ENCODE measurements around the gene MEST. TPM values are rescaled to one million over a fixed set of nuclear protein-coding genes. Genes with fewer than 3 reads are reported as not detected.
A peak's percentile ranks its signal among the peaks of the same experiment; 100 is the strongest.
"Not testable (repeated sequence)": the region's sequence is repeated elsewhere in the genome, so short reads cannot be mapped to it uniquely, and the experiment has no call there.

MEST gene
- total and polyA plus RNA-seq, 2 donors (not counting 1 experiment from before 2014, with no cell fraction given), result 38.8 to 382 TPM

DNA sequence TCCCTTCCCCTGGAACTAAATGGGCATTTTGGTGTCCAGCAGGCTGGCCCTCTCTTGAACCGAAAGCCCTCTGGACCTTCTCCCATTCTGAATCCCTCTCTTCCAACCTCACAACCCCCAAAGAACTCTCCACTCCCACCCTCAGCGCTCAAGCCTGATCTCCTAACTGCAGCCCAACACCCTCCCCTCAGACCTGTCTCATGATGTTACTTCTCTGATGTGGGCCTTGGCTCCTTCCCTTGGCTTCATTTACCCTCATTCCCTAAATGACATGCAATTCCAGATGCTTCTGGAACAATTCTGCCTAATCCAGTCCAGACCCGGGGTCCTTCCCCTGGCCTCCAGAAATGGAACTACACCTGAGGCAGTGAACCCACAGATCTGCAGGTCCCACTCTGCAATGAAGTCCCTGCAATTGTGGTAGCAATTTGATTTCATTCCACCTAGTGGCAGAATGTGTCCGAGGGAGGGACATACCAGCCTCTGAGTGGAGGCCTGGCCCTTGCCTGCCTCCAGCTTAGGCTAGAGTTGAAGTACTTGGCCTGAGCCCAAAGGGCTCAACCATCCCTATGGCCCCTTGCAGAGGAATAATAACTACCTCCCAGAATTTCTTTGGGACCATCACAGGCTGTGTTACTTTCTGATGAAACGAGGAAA is 47.0 kb upstream of the MEST start:
- Histone ChIP-seq H3K27ac (ENCODE audit: insufficient read depth, low read length) (no peak overlapping the region), H3K4me1 (ENCODE audit: control insufficient read depth, extremely low read depth, insufficient read depth, low read length) (peaks cover 2% of the 10 kb centered on the region), H3K4me3 (replicated peaks in 1 of 4; ENCODE audit: control extremely low read depth in 1 of 4, insufficient read depth in 1 of 4, low read depth in 3 of 4, low read length in 4 of 4) (no peak overlapping the region), H2AFZ (ENCODE audit: low read length) (peak overlapping the region; percentile 62), H3K9me3 (ENCODE audit: control insufficient read depth, insufficient read depth, low read depth, low read length) (no peaks in the 10 kb centered on the region), H3K4me2 (ENCODE audit: extremely low read depth, insufficient read depth, low read length) (peak overlapping the region; percentile 13), H3K36me3 (ENCODE audit: control insufficient read depth, insufficient read depth, low read length) (no peaks in the 10 kb centered on the region), H3K27me3 (ENCODE audit: control insufficient read depth, insufficient read depth, low read length) (no peaks in the 10 kb centered on the region), H3K9ac (ENCODE audit: insufficient read depth, low read length) (no peak overlapping the region), H4K20me1 (ENCODE audit: control insufficient read depth, extremely low read depth, insufficient read depth, low read length) (no peaks in the 10 kb centered on the region), H3K79me2 (ENCODE audit: control insufficient read depth, insufficient read depth, low read length) (peaks cover 2% of the 10 kb centered on the region)
- no peak for TF ChIP-seq EZH2 (IDR thresholded peaks at IDR 0.05; ENCODE audit: low read length, missing control alignments)
- no peak for TF ChIP-seq CTCF (conservative IDR thresholded peaks at IDR 0.05 in 1 of 2, IDR thresholded peaks at IDR 0.05 in 1 of 2; ENCODE audit: low read depth in 1 of 2, low read length in 2 of 2)
- no peak for DNase-seq (ENCODE audit: low read depth in 2 of 2)

DNA sequence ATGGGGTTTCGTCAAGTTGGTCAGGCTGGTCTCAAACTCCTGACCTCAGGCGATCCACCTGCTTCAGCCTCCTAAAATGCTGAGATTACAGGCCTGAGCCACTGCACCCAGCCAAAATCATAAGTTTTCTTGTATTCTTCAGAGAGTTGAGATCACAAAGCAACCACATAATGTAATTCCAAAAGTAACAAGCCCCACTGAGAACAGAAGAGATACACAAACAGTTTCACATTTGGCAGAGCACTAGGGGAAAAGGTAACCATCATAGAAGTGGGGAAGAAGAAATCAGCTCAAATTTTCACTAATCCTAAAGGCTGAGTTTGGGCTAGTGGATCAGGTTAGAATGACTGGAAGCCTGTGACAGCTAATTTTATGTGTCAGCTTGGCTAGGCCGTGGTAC is 45.6 kb upstream of the MEST start:
- no peaks in the 10 kb centered on the region for H3K27me3 ChIP-seq (ENCODE audit: control insufficient read depth, insufficient read depth, low read length)
- H3K4me3 ChIP-seq (replicated peaks in 1 of 4; ENCODE audit: control extremely low read depth in 1 of 4, insufficient read depth in 1 of 4, low read depth in 3 of 4, low read length in 4 of 4), result no peak overlapping the region
- no peak for TF ChIP-seq EZH2 (IDR thresholded peaks at IDR 0.05; ENCODE audit: low read length, missing control alignments)
- no peak overlapping the region for H2AFZ ChIP-seq (ENCODE audit: low read length)
- no peaks in the 10 kb centered on the region for H4K20me1 ChIP-seq (ENCODE audit: control insufficient read depth, extremely low read depth, insufficient read depth, low read length)
- H3K79me2 ChIP-seq (ENCODE audit: control insufficient read depth, insufficient read depth, low read length), result no peaks in the 10 kb centered on the region
- H3K27ac ChIP-seq (ENCODE audit: insufficient read depth, low read length), result no peak overlapping the region
- H3K36me3 ChIP-seq (ENCODE audit: control insufficient read depth, insufficient read depth, low read length), result no peaks in the 10 kb centered on the region
- no peak overlapping the region for H3K9ac ChIP-seq (ENCODE audit: insufficient read depth, low read length)
- H3K9me3 ChIP-seq (ENCODE audit: control insufficient read depth, insufficient read depth, low read depth, low read length), result no peaks in the 10 kb centered on the region
- H3K4me2 ChIP-seq (ENCODE audit: extremely low read depth, insufficient read depth, low read length), result no peak overlapping the region
- H3K4me1 ChIP-seq (ENCODE audit: control insufficient read depth, extremely low read depth, insufficient read depth, low read length), result no peaks in the 10 kb centered on the region
- DNase-seq (ENCODE audit: low read depth in 2 of 2), result no peak

DNA sequence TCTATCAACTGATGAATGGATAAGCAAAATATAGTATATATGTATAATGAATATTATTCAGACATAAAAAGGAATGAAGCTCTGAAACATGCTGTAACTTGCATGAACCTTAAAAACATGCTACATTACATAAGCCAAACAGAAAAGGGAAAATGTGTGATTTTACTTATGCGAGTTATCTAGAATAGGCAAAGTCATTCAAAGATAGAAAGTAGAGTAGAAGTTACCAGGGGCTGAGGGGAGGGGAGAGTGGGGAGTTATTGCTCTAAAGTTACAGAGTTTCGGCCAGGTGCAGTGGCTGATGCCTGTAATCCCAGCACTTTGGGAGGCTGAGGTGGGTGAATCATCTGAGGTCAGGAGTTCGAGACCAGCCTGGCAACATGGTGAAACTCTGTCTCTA is 40.5 kb upstream of the MEST start:
- not testable (repeated sequence) for H3K4me1 ChIP-seq (ENCODE audit: control insufficient read depth, extremely low read depth, insufficient read depth, low read length); H3K9me3 ChIP-seq (ENCODE audit: control insufficient read depth, insufficient read depth, low read depth, low read length); H3K79me2 ChIP-seq (ENCODE audit: control insufficient read depth, insufficient read depth, low read length); H3K9ac ChIP-seq (ENCODE audit: insufficient read depth, low read length); H3K4me3 ChIP-seq (replicated peaks in 1 of 4; ENCODE audit: control extremely low read depth in 1 of 4, insufficient read depth in 1 of 4, low read depth in 3 of 4, low read length in 4 of 4); H3K27ac ChIP-seq (ENCODE audit: insufficient read depth, low read length); H2AFZ ChIP-seq (ENCODE audit: low read length); H3K27me3 ChIP-seq (ENCODE audit: control insufficient read depth, insufficient read depth, low read length); DNase-seq (ENCODE audit: low read depth in 2 of 2); H3K4me2 ChIP-seq (ENCODE audit: extremely low read depth, insufficient read depth, low read length); H4K20me1 ChIP-seq (ENCODE audit: control insufficient read depth, extremely low read depth, insufficient read depth, low read length); H3K36me3 ChIP-seq (ENCODE audit: control insufficient read depth, insufficient read depth, low read length)

GRCh38 chr7:130452951-130453350 is 38.9 kb upstream of the MEST start:
- H3K9ac ChIP-seq (ENCODE audit: insufficient read depth, low read length), result no peak overlapping the region
- H3K36me3 ChIP-seq (ENCODE audit: control insufficient read depth, insufficient read depth, low read length), result no peaks in the 10 kb centered on the region
- no peak overlapping the region for H3K4me3 ChIP-seq (replicated peaks in 1 of 4; ENCODE audit: control extremely low read depth in 1 of 4, insufficient read depth in 1 of 4, low read depth in 3 of 4, low read length in 4 of 4)
- H3K79me2 ChIP-seq (ENCODE audit: control insufficient read depth, insufficient read depth, low read length), result no peaks in the 10 kb centered on the region
- no peaks in the 10 kb centered on the region for H4K20me1 ChIP-seq (ENCODE audit: control insufficient read depth, extremely low read depth, insufficient read depth, low read length)
- H3K9me3 ChIP-seq (ENCODE audit: control insufficient read depth, insufficient read depth, low read depth, low read length), result no peaks in the 10 kb centered on the region
- no peak overlapping the region for H2AFZ ChIP-seq (ENCODE audit: low read length)
- TF ChIP-seq CTCF (conservative IDR thresholded peaks at IDR 0.05 in 1 of 2, IDR thresholded peaks at IDR 0.05 in 1 of 2; ENCODE audit: low read depth in 1 of 2, low read length in 2 of 2) (no peak), EZH2 (IDR thresholded peaks at IDR 0.05; ENCODE audit: low read length, missing control alignments) (no peak)
- no peaks in the 10 kb centered on the region for H3K4me1 ChIP-seq (ENCODE audit: control insufficient read depth, extremely low read depth, insufficient read depth, low read length)
- peak in 1 of 2 donors; percentile 37 for DNase-seq (ENCODE audit: low read depth in 2 of 2)
- H3K27me3 ChIP-seq (ENCODE audit: control insufficient read depth, insufficient read depth, low read length), result peaks cover 3% of the 10 kb centered on the region
- H3K4me2 ChIP-seq (ENCODE audit: extremely low read depth, insufficient read depth, low read length), result no peak overlapping the region
- no peak overlapping the region for H3K27ac ChIP-seq (ENCODE audit: insufficient read depth, low read length)
